ENCODE data around the gene PCDH9.

Gene PCDH9

GRCh38 chr13:67229481-67230403 lies at the start of gene PCDH9:
PCDH9 (minus strand) TSS chr13:67230336; CDS start chr13:67228440, 1,896 bp downstream.
- no peak within 1 kb of the TSS for H3K4me3 Mint-ChIP-seq
- H3K27ac Mint-ChIP-seq = no peak within 1 kb of the TSS
- no peaks in the 10 kb centered on the region for H3K4me1 Mint-ChIP-seq (ENCODE audit: low read depth)
- intact Hi-C loops (cut with micrococcal nuclease) = loop anchor here (10.0 kb wide), 1 partner anchor 735 kb away; no protein-coding TSS in a partner anchor
- no peaks in the 10 kb centered on the region for H3K36me3 Mint-ChIP-seq (ENCODE audit: low read depth)
- peaks cover 22% of the 10 kb centered on the region for H3K27me3 Mint-ChIP-seq
- H3K9me3 Mint-ChIP-seq = no peaks in the 10 kb centered on the region

GRCh38 chr13:67278235-67278634 lies 48.1 kb upstream of the PCDH9 start:
- no peaks in the 10 kb centered on the region for H3K27me3 Mint-ChIP-seq
- H3K27ac Mint-ChIP-seq = no peak overlapping the region
- no peaks in the 10 kb centered on the region for H3K36me3 Mint-ChIP-seq (ENCODE audit: low read depth)
- H3K4me1 Mint-ChIP-seq (ENCODE audit: low read depth) = no peaks in the 10 kb centered on the region
- intact Hi-C loops (cut with micrococcal nuclease) = no loop called here
- no peak overlapping the region for H3K4me3 Mint-ChIP-seq
- H3K9me3 Mint-ChIP-seq = peaks cover 17% of the 10 kb centered on the region

- Mint-ChIP-seq H3K36me3 (ENCODE audit: low read depth) (no peaks in the 10 kb centered on the region), H3K27me3 (no peaks in the 10 kb centered on the region), H3K9me3 (peaks cover 17% of the 10 kb centered on the region), H3K4me1 (ENCODE audit: low read depth) (no peaks in the 10 kb centered on the region), H3K27ac (no peak overlapping the region), H3K4me3 (no peak overlapping the region)
- intact Hi-C loops (cut with micrococcal nuclease) = no loop called here
These were observed 47.4 kb upstream of the PCDH9 start for GRCh38 chr13:67277581-67277980.

- intact Hi-C loops (cut with micrococcal nuclease) = no loop called here
- Mint-ChIP-seq H3K4me1 (ENCODE audit: low read depth) (no peaks in the 10 kb centered on the region), H3K9me3 (peaks cover 17% of the 10 kb centered on the region)
These were observed 45.3 kb upstream of the PCDH9 start for GRCh38 chr13:67275351-67275960.

GRCh38 chr13:67273001-67273400 lies 42.9 kb upstream of the PCDH9 start:
- Mint-ChIP-seq H3K36me3 (ENCODE audit: low read depth) (no peaks in the 10 kb centered on the region), H3K4me1 (ENCODE audit: low read depth) (no peaks in the 10 kb centered on the region), H3K27ac (no peak overlapping the region), H3K9me3 (peaks cover 23% of the 10 kb centered on the region), H3K27me3 (no peaks in the 10 kb centered on the region), H3K4me3 (no peak overlapping the region)
- intact Hi-C loops (cut with micrococcal nuclease) = no loop called here

More at GRCh38 chr13:67275351-67275960, 45.3 kb upstream of the PCDH9 start:
- H3K27ac Mint-ChIP-seq = no peak overlapping the region
- no peaks in the 10 kb centered on the region for H3K36me3 Mint-ChIP-seq (ENCODE audit: low read depth)
- no peaks in the 10 kb centered on the region for H3K27me3 Mint-ChIP-seq
- H3K4me3 Mint-ChIP-seq = no peak overlapping the region

- Mint-ChIP-seq H3K4me1 (ENCODE audit: low read depth) (no peaks in the 10 kb centered on the region), H3K36me3 (ENCODE audit: low read depth) (no peaks in the 10 kb centered on the region), H3K27me3 (no peaks in the 10 kb centered on the region), H3K27ac (no peak overlapping the region), H3K9me3 (peaks cover 13% of the 10 kb centered on the region), H3K4me3 (no peak overlapping the region)
- intact Hi-C loops (cut with micrococcal nuclease) = no loop called here
These were observed 37.0 kb upstream of the PCDH9 start for GRCh38 chr13:67267136-67267535.

GRCh38 chr13:67259208-67259607 lies 29.1 kb upstream of the PCDH9 start:
- Mint-ChIP-seq H3K9me3 (no peaks in the 10 kb centered on the region), H3K27me3 (no peaks in the 10 kb centered on the region), H3K27ac (no peak overlapping the region), H3K36me3 (ENCODE audit: low read depth) (no peaks in the 10 kb centered on the region), H3K4me1 (ENCODE audit: low read depth) (no peaks in the 10 kb centered on the region), H3K4me3 (no peak overlapping the region)
- intact Hi-C loops (cut with micrococcal nuclease) = no loop called here

- no peak overlapping the region for H3K27ac Mint-ChIP-seq
- intact Hi-C loops (cut with micrococcal nuclease) = no loop called here
- no peak overlapping the region for H3K4me3 Mint-ChIP-seq
- no peaks in the 10 kb centered on the region for H3K9me3 Mint-ChIP-seq
- H3K36me3 Mint-ChIP-seq (ENCODE audit: low read depth) = no peaks in the 10 kb centered on the region
- H3K27me3 Mint-ChIP-seq = no peaks in the 10 kb centered on the region
- no peaks in the 10 kb centered on the region for H3K4me1 Mint-ChIP-seq (ENCODE audit: low read depth)
These were observed 28.3 kb upstream of the PCDH9 start for GRCh38 chr13:67258482-67258881.

GRCh38 chr13:67238861-67239260 lies 8.7 kb upstream of the PCDH9 start:
- H3K4me1 Mint-ChIP-seq (ENCODE audit: low read depth) = no peaks in the 10 kb centered on the region
- H3K4me3 Mint-ChIP-seq = no peak overlapping the region
- intact Hi-C loops (cut with micrococcal nuclease) = loop anchor here (5.0 kb wide), 1 partner anchor 1582 kb away; no protein-coding TSS in a partner anchor

GRCh38 chr13:67238277-67238859 lies 8.2 kb upstream of the PCDH9 start:
- Mint-ChIP-seq H3K27me3 (peaks cover under 1% of the 10 kb centered on the region), H3K9me3 (no peaks in the 10 kb centered on the region), H3K27ac (no peak overlapping the region), H3K36me3 (ENCODE audit: low read depth) (no peaks in the 10 kb centered on the region), H3K4me3 (no peak overlapping the region), H3K4me1 (ENCODE audit: low read depth) (no peaks in the 10 kb centered on the region)
- intact Hi-C loops (cut with micrococcal nuclease) = loop anchor here (5.0 kb wide), 1 partner anchor 1581 kb away; no protein-coding TSS in a partner anchor

More at GRCh38 chr13:67238861-67239260, 8.7 kb upstream of the PCDH9 start:
- Mint-ChIP-seq H3K36me3 (ENCODE audit: low read depth) (no peaks in the 10 kb centered on the region), H3K27me3 (no peaks in the 10 kb centered on the region), H3K9me3 (no peaks in the 10 kb centered on the region), H3K27ac (no peak overlapping the region)

- H3K4me3 Mint-ChIP-seq = no peak overlapping the region
- no peaks in the 10 kb centered on the region for H3K9me3 Mint-ChIP-seq
- no peak overlapping the region for H3K27ac Mint-ChIP-seq
- peaks cover 21% of the 10 kb centered on the region for H3K27me3 Mint-ChIP-seq
- no peaks in the 10 kb centered on the region for H3K36me3 Mint-ChIP-seq (ENCODE audit: low read depth)
- intact Hi-C loops (cut with micrococcal nuclease) = loop anchor here (5.0 kb wide), 1 partner anchor 1578 kb away; no protein-coding TSS in a partner anchor
- H3K4me1 Mint-ChIP-seq (ENCODE audit: low read depth) = no peaks in the 10 kb centered on the region
These were observed 5.1 kb upstream of the PCDH9 start for GRCh38 chr13:67235265-67235664.

- no peak overlapping the region for H3K27ac Mint-ChIP-seq
- no peak overlapping the region for H3K4me3 Mint-ChIP-seq
- intact Hi-C loops (cut with micrococcal nuclease) = no loop called here
- peaks cover 21% of the 10 kb centered on the region for H3K27me3 Mint-ChIP-seq
- H3K36me3 Mint-ChIP-seq (ENCODE audit: low read depth) = no peaks in the 10 kb centered on the region
- H3K4me1 Mint-ChIP-seq (ENCODE audit: low read depth) = no peaks in the 10 kb centered on the region
- H3K9me3 Mint-ChIP-seq = no peaks in the 10 kb centered on the region
These were observed 2.2 kb upstream of the PCDH9 start for GRCh38 chr13:67232384-67232783.

GRCh38 chr13:67231289-67232000 lies 1.3 kb upstream of the PCDH9 start:
- H3K27ac Mint-ChIP-seq = no peak overlapping the region
- no peak overlapping the region for H3K4me3 Mint-ChIP-seq
- no peaks in the 10 kb centered on the region for H3K9me3 Mint-ChIP-seq
- intact Hi-C loops (cut with micrococcal nuclease) = no loop called here
- H3K27me3 Mint-ChIP-seq = peaks cover 21% of the 10 kb centered on the region
- H3K4me1 Mint-ChIP-seq (ENCODE audit: low read depth) = no peaks in the 10 kb centered on the region
- no peaks in the 10 kb centered on the region for H3K36me3 Mint-ChIP-seq (ENCODE audit: low read depth)

Data from dendritic cell treated with granulocyte-macrophage colony-stimulating factor and Interleukin-4, amounts not matched to agents 40 ng/mL and 50 ng/mL, for 4 days (primary cell).